Stimulated activated CD4-positive, alpha-beta T cell treated with anti-CD3 and anti-CD28 coated beads, Interleukin-2, amount 100 ng/mL, for 48 hours (primary cell): ENCODE results near the gene MAGEA6.

Experiments used
- DNase-seq, 2 donors: peaks; one replicate each; pipeline ENCODE4 v3.0.0-alpha.2; 2020

The MAGEA6 gene

GRCh38 chrX:152733261-152733975 is 36.1 kb downstream of the MAGEA6 start, which contains the start of the genes CSAG1 and MAGEA12:
Gene CSAG1, minus strand, starts transcription at chrX:152733721. Its CDS starts 1,261 bp downstream, at chrX:152732460.
Gene MAGEA12, plus strand, starts transcription at chrX:152733757. Its CDS starts 2,405 bp downstream, at chrX:152736162.
- no peak for DNase-seq

- no peak for DNase-seq
Observed at GRCh38 chrX:152725409-152725808, 44.1 kb downstream of the MAGEA6 start.
